GM18868 (cell line): Measurements from ENCODE around the gene OR4M1.
A peak's percentile ranks its signal among the peaks of the same experiment; 100 is the strongest.
"Not testable (repeated sequence)": the region's sequence is repeated elsewhere in the genome, so short reads cannot be mapped to it uniquely, and the experiment has no call there.

Experiments
- ATAC-seq: cut with Tn5 transposase; IDR thresholded peaks from one replicate; pipeline ENCODE4 v1.9.1; 2021; ENCODE audit warnings: mild to moderate bottlenecking, moderate library complexity; ENCODE audit not compliant: unreplicated experiment

Gene OR4M1, protein sequence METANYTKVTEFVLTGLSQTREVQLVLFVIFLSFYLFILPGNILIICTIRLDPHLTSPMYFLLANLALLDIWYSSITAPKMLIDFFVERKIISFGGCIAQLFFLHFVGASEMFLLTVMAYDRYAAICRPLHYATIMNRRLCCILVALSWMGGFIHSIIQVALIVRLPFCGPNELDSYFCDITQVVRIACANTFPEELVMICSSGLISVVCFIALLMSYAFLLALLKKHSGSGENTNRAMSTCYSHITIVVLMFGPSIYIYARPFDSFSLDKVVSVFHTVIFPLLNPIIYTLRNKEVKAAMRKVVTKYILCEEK

DNA sequence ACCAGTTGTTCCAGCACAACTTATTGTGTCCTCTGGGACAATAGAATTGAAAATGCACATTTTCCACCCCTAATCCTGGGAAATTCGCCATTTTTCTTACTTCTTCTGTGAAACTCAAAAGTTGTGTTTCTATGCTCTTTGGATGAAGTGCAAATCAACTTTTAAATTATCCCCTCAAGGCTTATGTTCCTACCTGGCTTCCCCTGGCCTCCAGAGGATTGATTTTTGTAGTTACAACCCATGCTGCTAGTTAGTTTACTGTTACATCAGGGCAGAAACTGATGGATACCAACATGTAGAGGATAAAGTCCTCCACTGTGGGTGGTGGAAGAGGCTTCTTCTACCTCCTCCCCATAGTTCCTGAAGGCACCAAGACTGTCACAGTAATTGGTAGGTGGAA, at the start of gene OR4M1:
Gene OR4M1 (plus strand): TSS at position 301 of the 400 bp plus-strand sequence. CDS start 6,819 bp downstream, outside the sequence.
- ATAC-seq = not testable (repeated sequence)

DNA sequence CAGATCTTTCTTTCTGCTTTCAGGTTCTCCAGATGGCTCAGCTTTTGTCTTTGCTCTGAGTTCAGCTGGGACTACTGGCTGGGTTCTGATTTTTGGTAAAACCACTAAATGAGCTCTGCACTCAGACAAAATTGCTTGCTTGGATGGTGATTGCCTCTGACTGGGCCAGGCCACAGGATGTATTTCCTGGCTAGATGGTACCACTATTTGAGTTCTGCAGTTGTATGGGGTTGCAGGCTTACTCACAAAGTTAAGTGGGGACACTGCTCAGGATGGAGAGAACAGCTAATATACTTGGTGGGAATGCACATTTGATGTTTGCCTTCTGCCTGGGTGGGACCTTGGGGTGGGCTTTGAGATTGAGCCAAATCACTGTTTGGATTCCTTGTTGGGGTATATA, 43.9 kb upstream of the OR4M1 start:
- ATAC-seq = no peak

DNA sequence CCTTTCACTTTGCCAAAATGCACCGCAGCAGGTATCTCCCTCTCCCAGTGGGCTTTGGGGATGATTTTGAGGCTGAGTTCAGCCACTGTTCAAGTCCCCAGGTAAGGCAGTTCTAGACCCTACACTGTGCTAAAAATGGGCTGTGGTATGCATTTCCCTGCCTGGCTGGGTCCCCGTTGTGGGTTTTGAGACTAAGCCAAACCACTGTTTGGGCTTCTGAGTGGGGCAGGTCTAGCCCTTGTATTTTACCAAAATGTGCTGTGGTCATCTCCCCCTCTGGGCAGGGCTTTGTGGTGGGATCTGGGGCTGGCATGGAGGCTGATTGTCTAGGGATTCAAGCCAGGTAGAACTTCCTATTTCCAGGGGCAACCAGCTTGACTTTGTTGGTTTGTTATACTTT, 43.5 kb upstream of the OR4M1 start:
- ATAC-seq = no peak

DNA sequence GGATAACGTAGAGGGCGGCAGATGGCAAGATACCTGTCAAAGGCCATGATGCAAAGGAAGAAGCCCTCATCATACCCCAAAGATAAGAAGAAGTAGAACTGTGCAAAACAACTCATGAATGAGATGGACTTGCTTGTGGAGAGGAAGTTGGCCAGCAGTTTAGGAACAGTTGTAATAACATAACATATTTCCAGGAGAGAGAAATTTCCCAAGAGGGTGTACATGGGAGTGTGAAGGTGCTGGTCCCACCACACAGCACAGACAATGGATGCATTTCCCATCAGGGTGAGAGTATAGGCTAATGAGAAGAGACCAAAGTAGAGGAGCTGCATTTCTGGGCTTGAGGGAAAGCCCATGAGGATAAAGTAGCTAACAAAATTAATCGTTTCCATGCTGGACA, 39.4 kb upstream of the OR4M1 start:
- ATAC-seq = not testable (repeated sequence)

DNA sequence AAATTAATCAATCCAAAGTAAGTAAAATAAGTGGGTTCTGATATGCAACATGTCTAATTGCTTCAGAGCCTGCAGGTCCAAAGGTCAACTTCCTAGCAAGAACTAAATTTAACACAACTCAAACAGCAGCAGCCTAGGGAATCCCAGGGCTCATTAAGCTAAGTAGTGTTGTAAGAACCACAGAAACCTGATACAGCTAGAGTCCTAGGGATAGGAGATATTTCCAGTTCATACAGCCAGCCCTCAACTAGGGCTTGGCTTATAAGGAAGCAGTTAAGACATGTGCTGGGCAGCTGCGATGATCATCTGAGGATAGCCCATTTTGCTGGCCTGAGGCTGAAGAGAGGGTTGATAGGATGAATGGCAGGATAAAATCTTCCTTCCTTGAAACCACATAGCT, 30.0 kb upstream of the OR4M1 start, which contains the start of gene OR4Q3:
Gene OR4Q3 (plus strand): TSS at position 316 of the 400 bp plus-strand sequence.
- no peak for ATAC-seq

DNA sequence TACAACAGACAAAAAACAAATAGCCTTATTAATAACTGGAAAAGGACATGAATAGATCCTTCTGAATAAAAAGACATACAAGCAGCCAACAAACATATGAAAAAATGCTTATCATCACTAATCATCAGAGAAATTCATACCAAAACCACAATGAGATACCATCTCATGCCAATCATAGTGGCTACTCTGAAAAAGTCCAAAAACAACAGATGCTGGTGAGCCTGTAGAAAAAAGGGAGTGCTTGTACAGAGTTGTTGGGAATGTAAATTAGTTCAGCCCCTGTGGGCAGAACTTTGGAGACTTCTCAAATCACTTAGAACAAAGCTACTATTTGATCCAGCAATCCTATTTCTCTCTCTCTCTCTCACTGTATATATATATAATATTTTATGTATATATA, 21.0 kb upstream of the OR4M1 start:
- not testable (repeated sequence) for ATAC-seq

DNA sequence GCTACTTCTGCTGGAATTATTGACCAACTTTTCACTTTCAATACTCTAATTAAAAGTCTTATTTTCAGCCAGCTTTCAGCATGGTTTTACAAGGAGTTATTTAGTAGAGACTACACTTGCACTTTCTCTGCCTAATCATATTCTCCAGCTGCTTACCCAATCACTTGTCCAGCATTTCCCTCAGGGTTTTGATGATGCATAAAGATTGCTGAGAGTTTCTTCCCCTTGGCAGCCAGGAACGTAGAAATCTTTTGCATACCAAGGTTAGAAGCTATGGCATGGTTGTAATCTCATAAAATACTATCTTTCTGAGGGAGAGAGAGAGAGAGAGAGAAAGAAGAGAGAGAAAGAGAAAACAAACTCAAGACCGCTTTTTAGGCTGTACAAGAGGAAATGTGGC, 19.1 kb upstream of the OR4M1 start:
- no peak for ATAC-seq

DNA sequence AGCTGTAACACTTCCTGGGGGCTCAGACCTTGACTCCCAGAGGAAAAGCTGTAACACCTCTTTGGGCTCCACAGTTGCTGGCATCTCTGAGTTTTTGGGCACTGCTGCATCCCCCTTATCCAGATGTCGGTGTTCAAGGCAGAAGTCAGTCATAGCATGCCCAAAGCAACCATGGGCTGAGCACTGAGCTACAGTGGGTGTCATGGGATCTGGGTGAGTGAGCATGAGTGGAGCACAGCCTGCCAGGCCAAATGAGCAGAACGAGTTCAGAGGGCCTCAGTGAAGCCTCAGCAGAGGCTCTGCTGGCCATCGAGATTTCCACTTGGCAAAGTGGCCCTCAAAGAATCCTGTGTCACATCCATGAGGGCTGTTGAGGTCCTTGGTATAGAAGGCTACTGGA, 1.8 kb upstream of the OR4M1 start:
- ATAC-seq = peak; percentile 8

DNA sequence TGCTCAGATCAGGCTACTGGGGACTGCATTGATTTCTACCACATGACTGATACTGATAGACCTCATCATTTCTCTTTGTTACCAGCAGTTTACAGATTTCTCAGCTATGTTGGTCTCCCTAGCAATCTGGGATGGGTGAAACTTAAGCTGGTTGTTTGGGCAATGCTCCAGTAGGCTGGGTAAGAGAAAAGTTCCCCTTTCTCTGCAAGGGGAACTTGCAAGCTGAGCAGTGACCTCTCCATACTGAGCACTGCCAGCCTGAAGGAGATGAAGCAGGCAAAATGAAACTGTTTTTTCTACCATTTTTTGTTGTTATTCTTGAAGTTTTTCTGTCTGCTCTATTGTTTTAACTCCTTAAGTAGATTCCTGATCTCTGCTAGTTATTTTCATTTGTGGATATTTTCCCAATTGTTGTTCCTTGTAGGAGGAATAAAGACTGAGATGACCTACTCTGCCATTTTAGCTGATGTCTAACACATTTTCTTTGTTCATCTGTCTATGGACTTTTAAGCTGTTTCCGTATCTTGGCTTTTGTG, 1.3 kb upstream of the OR4M1 start:
- ATAC-seq = peak; percentile 74

DNA sequence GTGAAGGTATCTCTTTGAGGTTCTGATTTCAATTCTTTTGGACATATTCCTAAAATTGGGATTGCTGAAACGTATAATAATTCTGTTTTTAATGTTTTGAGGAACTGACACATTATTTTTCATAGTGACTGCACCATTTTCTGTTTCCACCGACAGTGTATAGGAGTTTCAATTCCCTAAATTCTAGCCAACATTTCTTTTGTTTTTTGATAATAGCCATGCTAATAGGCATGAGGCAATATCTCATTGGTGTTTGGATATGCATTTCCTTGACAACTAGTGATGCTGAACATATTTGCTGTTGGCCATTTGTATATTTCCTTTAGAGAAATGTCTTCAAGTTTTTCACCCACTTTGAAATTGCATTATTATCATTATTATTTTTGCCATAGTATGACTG, 850 bp upstream of the OR4M1 start:
- peak; percentile 76 for ATAC-seq

DNA sequence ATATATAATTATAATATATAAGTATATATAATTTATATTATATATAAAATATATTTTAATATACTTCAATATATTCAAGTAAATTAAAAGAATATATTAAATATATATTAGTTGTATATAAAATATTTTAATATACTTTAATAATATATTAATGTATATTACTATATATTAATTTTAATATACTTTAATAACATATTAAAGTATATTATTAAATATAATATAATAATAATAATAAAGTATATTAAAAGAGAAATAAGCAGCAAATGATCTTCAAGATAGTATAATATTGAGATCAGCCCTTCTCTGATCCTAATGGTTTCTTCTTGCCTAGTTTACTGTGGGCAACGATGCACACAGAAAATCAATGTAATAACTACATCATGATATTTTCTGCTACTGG, 2.3 kb downstream of the OR4M1 start:
- no peak for ATAC-seq

DNA sequence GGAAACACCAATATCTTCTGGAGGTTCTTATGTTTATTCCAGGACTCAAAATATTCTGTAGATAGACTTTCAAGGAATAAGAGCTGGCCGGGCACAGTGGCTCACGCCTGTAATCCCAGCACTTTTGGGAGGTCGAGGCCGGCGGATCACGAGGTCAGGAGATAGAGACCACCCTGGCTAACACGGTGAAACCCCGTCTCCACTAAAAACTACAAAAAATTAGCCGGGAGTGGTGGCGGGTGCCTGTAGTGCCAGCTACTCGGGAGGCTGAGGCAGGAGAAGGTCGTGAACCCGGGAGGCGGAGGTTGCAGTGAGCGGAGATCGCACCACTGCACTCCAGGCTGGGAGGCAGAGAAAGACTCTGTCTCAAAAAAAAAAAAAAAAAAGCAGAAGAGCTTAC, 12.5 kb downstream of the OR4M1 start:
- not testable (repeated sequence) for ATAC-seq

DNA sequence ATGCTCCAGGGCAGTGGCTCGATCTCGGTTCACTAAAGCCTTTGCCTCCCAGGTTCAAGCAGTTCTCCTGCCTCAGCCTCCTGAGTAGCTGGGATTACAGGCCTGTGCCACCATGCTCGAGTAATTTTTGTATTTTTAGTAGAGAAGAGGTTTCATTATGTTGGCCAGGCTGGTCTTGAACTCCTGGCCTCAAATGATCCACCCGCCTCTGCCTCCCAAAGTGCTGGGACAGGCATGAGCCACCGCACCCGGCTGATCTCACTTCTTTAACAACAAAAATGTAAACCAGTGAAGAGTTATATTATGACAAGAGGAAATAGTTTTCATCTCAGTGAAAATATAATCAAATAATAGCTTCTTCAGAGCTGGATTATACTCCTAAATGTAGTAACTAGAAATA, 14.0 kb downstream of the OR4M1 start:
- not testable (repeated sequence) for ATAC-seq

DNA sequence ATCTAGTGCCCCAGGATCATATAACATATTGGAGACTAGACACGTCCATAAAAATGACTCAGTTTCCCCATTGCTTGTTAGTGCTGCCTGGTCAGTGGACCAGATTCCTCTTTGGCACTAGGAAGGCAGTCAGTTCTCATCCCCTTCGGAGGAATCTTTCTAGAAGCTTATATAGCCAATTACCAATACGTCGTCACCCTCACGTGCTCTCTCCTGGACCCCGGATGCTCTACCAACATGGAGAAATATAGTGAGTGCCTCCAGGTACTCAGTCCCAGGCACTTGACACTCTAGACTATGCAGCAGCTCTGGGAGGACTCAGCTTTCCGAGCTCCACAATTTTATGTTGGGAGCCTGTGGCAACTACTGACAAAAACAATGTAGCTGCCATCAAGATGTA, 14.8 kb downstream of the OR4M1 start:
- not testable (repeated sequence) for ATAC-seq

DNA sequence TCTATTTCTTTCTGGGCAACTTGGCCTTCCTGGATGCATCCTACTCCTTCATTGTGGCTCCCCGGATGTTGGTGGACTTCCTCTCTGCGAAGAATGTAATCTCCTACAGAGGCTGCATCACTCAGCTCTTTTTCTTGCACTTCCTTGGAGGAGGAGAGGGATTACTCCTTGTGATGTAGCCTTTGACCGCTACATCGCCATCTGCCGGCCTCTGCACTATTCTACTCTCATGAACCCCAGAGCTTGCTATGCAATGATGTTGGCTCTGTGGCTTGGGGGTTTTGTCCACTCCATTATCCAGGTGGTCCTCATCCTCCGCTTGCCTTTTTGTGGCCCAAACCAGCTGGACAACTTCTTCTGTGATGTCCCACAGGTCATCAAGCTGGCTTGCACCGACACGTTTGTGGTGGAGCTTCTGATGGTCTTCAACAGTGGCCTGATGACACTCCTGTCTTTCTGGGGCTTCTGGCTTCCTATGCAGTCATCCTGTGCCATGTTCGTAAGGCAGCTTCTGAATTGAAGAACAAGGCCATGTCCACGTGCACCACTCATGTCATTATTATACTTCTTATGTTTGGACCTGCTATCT, 23.3 kb downstream of the OR4M1 start:
- ATAC-seq = not testable (repeated sequence)

DNA sequence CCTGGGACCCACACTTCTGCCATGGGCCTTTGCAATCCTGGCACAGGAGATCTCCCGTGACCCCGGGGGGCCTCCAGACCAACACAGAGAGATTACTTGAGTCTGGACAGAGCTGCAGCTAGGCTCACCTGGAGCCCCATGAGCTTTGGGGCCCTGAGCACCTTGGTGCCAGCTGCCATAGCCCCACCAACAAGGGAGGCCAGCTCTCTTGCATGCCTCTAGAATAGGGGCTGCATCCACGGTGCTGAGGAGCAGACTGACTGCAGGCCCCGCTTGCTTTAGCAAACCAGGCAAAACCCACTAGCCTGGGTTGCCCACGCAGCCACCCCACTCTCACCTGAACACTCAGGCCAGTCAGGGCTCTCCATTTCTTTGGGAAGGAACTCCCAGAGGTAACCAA, 26.6 kb downstream of the OR4M1 start:
- no peak for ATAC-seq

DNA sequence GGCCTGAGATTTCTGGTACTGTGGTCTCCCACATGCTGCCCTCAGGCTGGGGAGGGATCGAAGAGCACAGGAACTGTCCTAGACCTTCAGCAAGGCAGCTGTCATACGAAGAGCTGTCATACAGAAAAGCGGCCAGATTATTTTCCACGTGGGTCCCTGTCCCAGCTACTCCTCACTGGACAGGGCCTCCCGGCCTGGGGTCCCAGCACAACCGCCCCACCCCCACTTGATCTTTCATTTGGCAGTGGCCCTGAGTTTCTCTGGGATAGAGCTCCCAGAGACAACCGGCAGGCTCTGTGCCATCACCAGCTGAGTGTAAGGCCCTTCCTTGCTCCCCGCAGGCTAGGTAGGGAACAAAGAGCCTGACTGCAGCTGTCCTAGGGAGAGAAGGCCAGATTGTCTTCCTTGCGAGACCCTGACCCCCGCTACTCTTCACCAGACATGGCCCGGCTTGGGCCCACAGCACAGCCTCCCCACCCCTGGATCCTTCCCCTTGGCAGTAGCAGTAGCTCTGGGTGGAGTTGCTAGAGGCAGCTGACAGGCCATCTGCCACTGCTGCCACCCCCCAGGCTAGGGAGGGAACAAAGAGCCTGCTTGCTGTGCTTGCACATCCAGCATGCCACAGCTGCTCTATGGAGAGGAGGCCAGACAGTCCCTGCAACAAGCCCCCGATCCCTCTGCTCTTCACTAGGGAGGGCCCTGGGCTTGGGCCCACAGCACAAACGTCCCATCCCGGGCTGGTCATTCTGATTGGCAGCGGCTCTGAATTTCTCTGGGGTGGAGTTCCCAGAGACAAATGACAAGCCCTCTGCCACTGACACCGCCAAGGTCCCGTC, 27.2 kb downstream of the OR4M1 start:
- no peak for ATAC-seq

DNA sequence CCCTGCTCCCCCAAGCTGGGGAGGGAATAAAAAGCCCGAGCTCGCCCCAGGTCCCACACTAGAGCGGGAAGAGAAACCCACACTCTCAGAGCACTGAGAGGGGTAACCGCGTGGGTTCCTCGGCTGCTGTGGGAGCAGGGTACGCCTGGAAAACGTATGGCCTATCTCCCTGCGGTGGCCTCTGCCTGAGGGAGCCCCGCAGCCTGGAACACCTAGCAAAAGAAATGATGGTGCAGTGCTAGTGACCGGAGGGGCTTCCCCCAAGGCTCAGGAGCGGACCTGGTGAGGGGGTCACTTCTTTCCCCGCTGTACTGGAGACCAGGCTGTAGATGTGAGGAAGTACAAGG, 27.8 kb downstream of the OR4M1 start:
- no peak for ATAC-seq

DNA sequence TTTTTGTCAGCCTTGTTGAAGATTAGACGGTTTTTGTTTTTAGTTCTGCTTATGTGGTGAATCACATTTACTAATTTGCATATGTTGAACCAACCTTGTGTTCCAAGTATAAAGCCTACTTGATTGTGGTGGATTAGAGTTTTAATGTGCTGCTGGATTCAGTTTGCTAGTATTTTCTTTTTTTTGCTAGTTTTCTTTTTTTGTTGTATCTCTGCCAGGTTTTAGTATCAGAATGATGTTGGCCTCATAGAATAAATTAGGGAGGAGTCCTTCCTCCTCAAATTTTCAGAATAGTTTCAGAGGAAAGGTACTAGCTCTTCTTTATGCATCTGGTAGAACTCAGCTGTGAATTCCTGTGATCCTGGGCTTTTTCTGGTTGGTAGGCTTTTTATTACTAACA, 30.2 kb downstream of the OR4M1 start, which contains the start of gene OR4N2:
Gene OR4N2 (plus strand): TSS at position 301 of the 400 bp plus-strand sequence. CDS start 23,679 bp downstream, outside the sequence.
- not testable (repeated sequence) for ATAC-seq

DNA sequence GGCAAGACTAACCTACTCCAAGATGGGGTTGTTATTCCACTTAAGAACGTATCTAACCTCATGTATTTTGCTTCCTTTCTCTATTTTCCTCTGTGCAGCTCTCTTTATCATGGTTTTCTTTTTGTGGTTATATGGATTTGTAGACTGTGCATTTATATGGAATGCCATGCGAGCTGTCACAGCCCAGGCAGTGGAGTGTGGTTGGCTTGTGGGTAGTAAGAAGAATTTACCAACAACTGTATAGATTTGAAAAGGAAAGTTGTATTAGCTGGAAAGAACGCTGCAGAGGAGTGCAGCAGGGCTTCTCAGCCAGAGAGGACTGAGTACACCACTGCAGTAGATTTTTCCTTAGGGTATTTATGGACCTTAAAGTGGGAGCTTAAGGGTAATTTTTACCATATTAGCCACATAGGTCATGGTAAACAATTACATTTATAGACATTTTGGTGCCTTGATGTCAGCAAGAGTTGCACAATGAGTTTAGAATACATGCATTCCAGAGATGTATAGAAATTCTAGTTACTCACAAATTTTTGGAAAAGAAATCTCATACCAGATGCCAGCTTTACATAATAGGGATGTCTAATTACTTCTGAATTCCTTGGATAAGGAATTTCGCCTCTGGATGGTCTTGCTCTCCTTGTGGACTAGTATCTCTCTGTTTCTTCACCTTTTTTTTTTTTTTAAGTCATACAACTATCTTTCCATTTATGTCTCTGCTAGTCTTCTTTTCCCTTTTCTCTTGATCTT, 40.0 kb downstream of the OR4M1 start:
- not testable (repeated sequence) for ATAC-seq

DNA sequence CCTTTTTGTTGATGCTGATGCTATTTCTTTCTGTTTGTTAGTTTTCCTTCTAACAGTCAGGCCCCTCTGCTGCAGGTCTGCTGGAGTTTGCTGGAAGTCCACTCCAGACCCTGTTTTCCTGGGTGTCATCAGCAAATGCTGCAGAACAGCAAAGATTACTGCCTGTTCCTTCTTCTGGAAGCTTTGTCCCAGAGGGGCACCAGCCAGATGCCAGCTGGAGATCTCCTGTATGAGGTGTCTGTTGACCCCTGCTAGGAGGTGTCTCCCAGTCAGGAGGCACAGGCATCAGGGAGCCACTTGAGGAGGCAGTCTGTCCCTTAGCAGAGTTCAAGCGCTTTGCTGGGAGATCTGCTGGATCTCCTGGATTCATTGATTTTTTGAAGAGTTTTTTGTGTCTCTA, 46.6 kb downstream of the OR4M1 start:
- ATAC-seq = not testable (repeated sequence)
